Smooth muscle cell of trachea (primary cell): Measurements from ENCODE around the gene EEF1AKMT4. TPM values are rescaled to one million over a fixed set of nuclear protein-coding genes. Genes with fewer than 3 reads are reported as not detected.

ENCODE experiments used
- total RNA-seq: library from RNA; depleted of rRNA; stranded (reverse); fragments of >200 nt; gene quantifications from 2 replicates; pipeline ENCODE4 v1.2.1, GENCODE V29; 2014

The EEF1AKMT4 gene
- total RNA-seq: 0.87 and 2.0 TPM in 2 replicates

GRCh38 chr3:184249412-184250166 lies at the start of gene EEF1AKMT4:
Gene EEF1AKMT4, plus strand, starts transcription at chr3:184249672. Its CDS starts 23 bp downstream, at chr3:184249695.

GRCh38 chr3:184229394-184230080 lies 19.9 kb upstream of the EEF1AKMT4 start, which contains the start of gene VWA5B2:
Gene VWA5B2, plus strand, starts transcription at chr3:184229585. Its CDS starts 944 bp downstream, at chr3:184230529.

DNA sequence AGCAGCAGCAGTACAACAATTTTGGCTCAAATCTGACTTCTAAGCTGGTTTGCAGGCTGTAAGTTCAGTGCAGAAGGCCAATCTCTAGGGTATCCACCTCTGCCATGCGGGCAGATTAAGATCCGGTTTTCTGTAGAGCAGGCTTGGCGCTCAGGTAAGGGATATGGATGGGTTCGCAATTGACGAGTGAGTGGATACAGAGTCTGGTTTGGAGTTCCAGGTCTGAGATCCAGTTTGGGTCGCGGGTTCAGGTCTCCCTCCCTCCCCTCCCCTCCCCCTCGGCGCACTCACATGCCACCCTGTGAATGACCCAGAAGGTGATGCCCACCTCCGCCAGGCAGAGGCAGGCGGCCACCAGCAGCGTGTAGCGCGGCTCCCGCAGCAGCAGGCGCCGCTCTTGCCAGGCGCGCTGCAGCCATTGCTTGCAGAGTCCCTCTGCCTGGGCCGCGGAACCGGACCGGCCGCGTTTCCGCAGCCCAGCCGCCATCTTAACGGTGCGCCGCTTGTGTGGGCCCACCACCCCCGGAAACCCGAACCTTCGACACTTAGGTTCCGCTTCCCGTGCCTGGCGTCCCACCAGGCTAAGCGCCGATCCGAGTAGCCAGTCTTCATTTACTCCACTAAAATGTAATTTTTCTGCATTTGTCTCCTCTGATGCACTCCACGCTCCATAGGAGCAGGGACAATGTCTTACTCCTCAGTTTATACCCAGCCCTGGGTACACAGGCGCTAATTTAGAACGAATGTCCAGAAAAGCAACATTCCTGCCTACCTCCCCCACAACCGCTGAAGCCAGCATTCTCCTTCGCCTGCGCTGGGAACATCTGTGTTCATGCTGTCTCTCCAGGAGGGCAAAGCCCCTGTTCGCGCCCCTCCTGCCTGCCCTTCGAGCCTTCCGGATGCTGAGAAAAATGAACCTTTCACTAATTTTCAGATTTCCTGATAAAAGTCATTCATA lies 739 bp upstream of the EEF1AKMT4 start, which contains the start of gene ALG3:
Gene ALG3 (minus strand): TSS at position 509 of the 958 bp plus-strand sequence. CDS start 22 bp downstream, at position 487.

DNA sequence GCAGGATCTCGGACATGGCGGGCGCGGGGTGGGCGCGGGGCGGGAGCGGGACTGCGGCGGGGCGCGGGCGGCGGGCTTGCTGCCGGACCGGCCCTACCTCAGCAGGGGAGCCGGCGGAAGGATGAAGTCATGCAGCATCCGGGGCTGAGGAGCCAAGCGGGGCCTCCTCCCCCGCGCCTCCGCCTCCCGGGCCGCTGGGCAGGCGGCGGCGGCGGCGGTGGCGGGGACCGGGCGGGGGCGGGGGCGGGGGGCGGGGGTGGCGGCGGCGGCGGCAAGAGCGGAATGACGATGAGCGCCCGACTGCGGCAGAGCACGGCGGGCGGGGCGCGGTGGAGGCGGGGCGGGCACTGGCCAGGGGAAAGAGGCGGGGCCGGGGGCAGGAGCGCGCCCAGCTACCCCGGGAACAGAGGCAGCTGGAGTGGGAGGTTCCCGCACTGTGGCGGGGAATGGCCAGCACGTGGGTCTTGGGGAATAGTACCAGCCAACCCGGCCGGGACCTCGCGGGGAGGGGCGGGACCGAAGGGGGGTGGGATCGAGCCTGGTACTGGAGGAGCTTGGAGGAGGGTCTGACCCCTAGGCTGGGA lies 11.9 kb downstream of the EEF1AKMT4 start, which contains the start of gene CAMK2N2:
Gene CAMK2N2 (minus strand): TSS at position 284 of the 584 bp plus-strand sequence. CDS start 268 bp downstream, at position 16.

DNA sequence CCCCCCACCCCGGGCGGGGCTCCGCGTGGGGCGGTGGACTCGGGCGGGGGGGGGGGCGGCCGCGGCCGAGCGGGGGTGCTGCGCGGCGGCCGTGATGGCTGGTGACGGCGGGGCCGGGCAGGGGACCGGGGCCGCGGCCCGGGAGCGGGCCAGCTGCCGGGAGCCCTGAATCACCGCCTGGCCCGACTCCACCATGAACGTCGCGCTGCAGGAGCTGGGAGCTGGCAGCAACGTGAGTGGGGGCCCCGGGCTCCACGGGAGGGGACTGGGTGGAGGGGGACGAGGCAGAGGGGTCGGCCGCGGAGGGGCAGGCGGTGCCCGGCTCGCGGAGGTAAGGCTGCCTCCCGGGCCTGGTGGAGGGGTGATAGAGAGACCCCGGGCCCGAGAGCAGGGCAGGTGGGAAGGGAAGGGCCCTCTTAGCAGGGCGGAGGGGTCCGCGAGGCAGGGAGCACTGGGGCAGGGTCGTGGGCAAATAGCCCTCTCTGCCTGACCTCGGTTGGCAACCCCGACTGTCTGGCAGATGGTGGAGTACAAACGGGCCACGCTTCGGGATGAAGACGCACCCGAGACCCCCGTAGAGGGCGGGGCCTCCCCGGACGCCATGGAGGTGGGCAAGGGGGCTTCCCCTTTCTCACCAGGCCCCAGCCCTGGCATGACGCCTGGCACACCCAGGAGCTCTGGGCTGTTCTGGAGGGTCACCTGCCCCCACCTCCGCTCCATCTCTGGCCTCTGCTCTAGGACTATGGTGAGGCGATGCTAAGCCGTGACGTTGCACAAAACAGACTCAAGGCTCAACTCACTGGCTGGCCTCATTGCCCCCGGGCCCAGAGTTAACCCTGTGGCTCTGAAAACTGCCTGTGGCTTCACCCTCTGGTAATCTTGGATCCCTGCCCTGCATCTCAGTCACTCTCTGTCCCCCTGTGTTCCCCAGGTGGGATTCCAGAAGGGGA lies 26.8 kb downstream of the EEF1AKMT4 start, which contains the start of gene ECE2:
Gene ECE2 (plus strand): TSS at position 62 of the 950 bp plus-strand sequence. CDS start 132 bp downstream, at position 194.

DNA sequence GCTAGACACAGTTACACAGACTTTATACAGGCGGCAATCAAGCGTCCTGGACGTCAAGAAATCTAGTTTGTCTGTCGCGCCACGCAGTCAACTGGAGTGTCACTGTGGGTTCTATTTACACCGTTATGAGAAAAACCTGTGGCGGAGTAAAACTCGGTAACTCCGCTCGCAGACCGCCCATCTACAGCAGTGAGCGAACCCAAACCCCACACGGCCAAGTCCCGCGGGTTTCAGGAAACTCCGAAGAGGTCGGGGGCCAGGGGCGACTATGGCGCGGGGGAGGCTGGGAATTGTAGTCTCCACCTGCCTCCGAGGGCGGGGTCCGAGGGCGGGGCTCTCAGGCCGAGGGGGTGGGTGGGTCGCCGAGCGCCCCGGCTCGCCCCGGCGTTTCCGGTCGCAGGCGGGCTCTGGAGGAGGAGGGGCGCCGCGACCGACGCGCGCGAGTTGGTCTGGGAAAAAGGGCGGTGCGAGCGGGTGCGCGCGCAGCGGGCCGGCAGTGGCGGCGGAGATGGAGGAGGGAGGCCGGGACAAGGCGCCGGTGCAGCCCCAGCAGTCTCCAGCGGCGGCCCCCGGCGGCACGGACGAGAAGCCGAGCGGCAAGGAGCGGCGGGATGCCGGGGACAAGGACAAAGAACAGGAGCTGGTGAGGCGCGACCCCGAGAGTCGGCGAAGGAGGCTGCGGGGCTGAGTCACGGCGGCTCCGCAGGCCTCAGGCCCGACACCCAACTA lies 49.5 kb downstream of the EEF1AKMT4 start, which contains the start of gene PSMD2:
Gene PSMD2 (plus strand): TSS at position 483 of the 729 bp plus-strand sequence. CDS start 26 bp downstream, at position 509.

Other genes starting within 250 kb of the EEF1AKMT4 start
- gene ABCC5, start 231.8 kb upstream of the EEF1AKMT4 start, total RNA-seq: 18.6 and 21.0 TPM in 2 replicates
- not detected in 2 replicates for gene HTR3D, start 217.9 kb upstream of the EEF1AKMT4 start, total RNA-seq
- not detected in 2 replicates for gene HTR3C, start 196.6 kb upstream of the EEF1AKMT4 start, total RNA-seq
- gene HTR3E, start 152.6 kb upstream of the EEF1AKMT4 start, total RNA-seq: not detected in 2 replicates
- gene EIF2B5, start 114.3 kb upstream of the EEF1AKMT4 start, total RNA-seq: 25.0 and 32.1 TPM in 2 replicates
- 29.1 and 53.8 TPM in 2 replicates for gene DVL3, start 94.3 kb upstream of the EEF1AKMT4 start, total RNA-seq
- 374 and 506 TPM in 2 replicates for gene AP2M1, start 74.8 kb upstream of the EEF1AKMT4 start, total RNA-seq
- gene ABCF3, start 63.5 kb upstream of the EEF1AKMT4 start, total RNA-seq: 47.3 and 89.0 TPM in 2 replicates
- not detected in 2 replicates for gene VWA5B2, start 20.1 kb upstream of the EEF1AKMT4 start, total RNA-seq
- 24.0 and 25.3 TPM in 2 replicates for gene ALG3, start 710 bp upstream of the EEF1AKMT4 start, total RNA-seq
- gene CAMK2N2, start 11.9 kb downstream of the EEF1AKMT4 start, total RNA-seq: not detected in 2 replicates
- under 0.01 TPM in 1 of 2 replicates, not detected in the other for gene ECE2, start 26.4 kb downstream of the EEF1AKMT4 start, total RNA-seq
- gene PSMD2, start 49.6 kb downstream of the EEF1AKMT4 start, total RNA-seq: 403 and 574 TPM in 2 replicates
- gene EIF4G1, start 64.9 kb downstream of the EEF1AKMT4 start, total RNA-seq: 315 and 337 TPM in 2 replicates
- gene FAM131A, start 87.9 kb downstream of the EEF1AKMT4 start, total RNA-seq: 25.7 and 33.4 TPM in 2 replicates
- 4.1 and 6.9 TPM in 2 replicates for gene CLCN2, start 111.9 kb downstream of the EEF1AKMT4 start, total RNA-seq
- 52.3 and 98.0 TPM in 2 replicates for gene POLR2H, start 112.0 kb downstream of the EEF1AKMT4 start, total RNA-seq
- 0.15 and 0.83 TPM in 2 replicates for gene THPO, start 128.5 kb downstream of the EEF1AKMT4 start, total RNA-seq
- gene CHRD, start 130.4 kb downstream of the EEF1AKMT4 start, total RNA-seq: 0.73 and 2.6 TPM in 2 replicates